GM19025 (cell line): ENCODE measurements around the gene MYL12B.
"Not testable (repeated sequence)": the region's sequence is repeated elsewhere in the genome, so short reads cannot be mapped to it uniquely, and the experiment has no call there.

Experiments
- ATAC-seq: cut with Tn5 transposase; IDR thresholded peaks from one replicate; pipeline ENCODE4 v1.9.1; 2021; ENCODE audit warnings: mild to moderate bottlenecking, low read depth, moderate library complexity; ENCODE audit not compliant: unreplicated experiment

Gene MYL12B

DNA sequence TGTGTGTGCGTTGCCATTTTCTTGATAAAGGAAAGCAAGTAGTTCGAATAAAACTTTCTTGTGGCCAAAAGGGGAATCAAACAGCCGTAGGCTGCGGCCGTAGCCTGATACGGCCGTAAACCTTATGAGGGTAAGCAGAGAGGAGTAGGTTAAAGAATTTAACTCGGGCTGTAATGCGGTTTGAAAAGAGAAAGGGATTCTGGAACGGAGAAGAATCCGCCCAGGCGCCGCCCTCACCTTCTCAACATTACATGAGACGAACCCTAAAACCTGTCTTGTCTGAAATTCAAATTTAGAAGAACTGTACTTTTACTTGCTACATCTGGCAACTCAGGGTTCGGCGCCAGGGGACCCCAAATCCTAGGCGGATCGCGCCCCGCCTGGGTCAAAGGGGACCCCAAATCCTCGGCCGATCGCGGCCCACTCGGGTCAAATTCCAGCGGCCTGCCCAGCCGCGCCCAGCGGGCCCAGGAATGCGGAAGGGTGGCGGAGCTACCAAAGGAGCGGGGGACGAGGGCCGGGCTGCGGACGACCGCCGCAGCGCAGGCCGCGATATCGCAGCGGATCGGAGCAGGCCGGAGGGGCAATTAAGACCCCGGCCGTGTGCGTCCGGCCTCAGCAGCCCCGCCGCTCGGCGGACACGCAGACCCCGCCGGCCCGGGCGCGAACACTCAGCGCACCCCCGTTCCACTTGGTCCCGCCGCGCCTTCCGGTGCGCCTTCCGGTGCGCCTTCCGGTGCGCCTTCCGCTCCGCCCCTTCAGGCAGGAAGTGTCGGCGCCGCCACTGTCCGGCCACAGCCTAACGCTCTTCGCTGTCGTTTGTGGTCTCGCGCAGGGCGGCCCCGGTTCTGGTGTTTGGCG, at the start of gene MYL12B:
Gene MYL12B (plus strand): TSS at position 761 of the 861 bp plus-strand sequence. CDS start 10,766 bp downstream, outside the sequence.
- peak; percentile 79 for ATAC-seq

DNA sequence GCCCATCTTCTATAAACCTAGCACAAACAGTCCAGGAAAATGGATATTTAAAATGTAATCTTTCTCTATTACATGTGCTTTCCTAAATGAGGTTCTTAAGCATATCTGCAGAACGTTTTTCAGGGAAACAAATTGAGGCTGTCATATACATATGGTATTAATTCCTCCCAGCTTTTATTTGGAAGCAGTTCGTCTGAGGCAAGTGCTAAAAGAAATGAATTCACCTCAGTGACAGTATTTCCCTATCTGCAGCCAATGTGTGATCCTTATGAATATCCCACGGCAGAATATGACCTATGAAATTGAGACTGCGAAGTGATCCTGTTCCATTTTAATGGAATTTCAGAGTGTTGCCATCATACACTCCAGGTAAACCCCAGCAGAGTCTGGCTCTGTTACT, 49.3 kb upstream of the MYL12B start:
- no peak for ATAC-seq

DNA sequence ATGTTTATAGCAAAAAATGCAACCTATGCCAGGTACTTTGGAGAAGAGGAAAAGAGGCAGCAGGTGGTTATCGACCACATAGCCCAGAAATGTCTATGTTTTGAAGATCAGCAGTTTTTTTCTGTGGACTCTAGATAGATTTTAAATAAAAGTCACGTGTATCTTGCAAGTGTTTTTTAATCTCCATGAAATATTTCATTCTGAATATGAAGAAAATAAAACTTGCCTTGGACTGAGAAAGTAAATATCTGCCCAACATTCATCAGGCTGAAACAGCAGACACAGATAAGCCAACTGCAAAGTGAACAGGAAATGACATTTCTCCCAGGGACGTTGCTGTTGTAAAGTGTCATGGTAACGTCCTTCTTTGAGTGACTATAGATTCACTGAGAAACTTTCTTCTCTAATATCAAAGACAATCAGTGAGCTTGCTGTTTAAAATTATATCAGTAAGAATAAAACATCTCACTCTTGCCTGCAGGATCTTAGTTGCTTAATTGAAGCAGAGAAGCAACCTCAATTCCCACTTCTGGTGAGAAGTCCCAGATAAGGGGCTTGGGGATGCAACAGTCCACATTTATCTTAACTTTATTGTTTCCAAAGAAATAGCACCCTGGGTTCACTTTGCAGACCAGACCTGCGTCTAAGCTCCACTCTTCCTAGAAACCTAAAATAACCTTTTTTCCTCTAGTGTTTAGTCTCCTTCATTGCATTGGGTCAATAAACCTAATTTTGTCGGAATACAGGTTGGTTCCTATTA, 48.5 kb upstream of the MYL12B start:
- ATAC-seq = no peak

DNA sequence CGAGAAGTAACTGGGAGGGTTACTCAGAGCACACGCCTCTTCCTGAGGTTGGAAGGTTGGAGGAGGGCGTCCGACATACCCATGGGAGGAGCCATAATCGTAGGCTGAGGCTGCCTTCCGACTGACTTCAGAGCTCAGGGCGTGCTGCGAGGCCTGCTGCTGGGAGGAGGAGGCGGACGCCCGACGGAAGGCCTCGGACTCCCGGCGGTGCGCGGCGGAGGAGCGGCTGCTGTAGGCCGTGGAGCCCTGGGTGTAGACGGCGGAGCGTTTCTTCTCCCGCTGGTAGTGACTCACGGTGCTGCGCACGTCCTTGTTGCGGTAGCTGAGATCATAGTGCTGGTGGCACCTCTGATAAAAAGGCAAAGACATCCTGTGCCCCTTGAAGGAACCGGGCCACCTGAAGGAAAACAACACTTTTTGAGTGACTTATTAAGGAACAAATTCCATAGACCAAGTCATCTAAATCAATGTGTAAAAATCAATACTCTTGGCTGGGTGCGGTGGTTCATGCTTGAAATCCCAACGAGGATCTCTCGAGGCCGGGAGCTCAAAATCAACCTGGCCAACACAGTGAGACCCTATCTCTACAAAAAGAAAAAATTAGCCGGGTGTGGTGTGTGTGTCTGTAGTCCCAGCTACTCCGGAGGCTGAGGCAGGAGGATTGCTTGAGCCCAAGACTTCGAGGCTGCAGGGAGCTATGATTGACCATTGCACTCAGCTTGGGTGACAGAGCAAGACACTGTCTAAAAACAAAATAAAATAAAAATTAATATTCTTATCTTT, 46.9 kb upstream of the MYL12B start:
- ATAC-seq = no peak

DNA sequence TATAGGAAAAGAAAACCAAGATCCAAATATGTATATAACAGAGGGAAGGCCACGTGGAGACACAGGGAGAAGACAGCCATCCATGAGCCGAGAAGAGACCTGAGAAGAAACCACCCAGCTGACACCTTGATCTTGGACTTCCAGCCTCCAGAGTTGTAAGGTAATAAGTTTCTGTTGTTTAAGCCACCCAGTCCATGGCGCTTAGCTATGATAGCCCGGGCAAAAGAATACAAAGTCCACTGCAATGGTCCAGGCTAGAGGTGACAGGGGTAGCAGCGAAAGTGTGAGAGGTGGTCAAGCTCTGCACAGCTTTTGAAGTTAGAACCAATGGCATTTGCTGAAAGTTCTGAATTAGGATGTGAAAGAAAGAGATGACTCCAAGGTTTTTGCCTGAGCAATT, 44.9 kb upstream of the MYL12B start:
- no peak for ATAC-seq

DNA sequence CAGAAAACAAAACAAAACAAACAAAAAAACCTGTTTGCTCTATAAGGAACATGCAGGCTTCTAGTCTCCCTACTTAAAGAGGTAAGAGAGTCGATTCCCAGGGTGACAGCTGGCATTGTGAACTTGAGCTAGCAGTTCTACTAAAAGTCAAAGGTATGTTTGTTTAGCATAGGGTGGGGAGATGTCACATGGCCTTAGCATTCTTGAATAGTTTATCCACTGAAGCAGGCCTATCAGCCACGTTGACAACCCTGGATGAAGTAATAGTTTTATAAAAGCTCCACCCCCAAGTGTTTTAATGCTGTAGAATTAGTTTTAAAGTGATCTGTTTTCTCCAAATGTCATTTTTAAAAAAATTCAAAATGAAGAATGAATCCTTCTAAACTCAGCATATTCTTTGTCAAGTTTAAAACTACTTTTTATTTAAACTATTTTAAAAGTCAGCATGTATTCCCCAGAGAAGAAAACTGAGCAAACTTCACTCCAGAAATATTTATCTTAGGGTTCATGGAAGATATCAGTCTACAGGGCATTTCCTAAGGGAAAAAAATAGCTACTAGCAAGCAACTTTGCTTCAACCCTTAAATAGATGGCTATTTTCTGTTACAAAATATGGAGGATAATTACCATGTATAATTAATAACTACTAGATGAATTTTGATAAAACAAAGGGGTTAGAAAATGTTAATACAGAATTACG, 43.8 kb upstream of the MYL12B start:
- ATAC-seq = no peak

DNA sequence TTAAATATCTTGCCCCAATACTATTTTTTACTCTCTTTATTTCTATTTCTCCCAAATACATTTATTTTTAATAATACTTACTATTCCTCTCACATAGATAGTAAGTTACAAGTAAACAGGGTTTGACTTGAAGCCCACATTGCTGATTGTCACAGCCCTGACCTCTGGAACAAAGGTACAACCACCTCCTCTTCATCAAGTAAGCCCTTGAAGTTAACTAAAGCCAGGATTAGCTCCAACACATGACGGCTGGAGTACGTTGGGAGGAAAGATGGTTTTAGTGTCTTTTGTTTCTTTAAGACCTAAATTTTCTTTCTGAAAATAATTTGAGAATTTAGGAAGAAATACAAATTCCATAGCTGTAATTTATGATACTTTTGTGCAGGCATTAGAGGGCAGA, 43.1 kb upstream of the MYL12B start:
- no peak for ATAC-seq

DNA sequence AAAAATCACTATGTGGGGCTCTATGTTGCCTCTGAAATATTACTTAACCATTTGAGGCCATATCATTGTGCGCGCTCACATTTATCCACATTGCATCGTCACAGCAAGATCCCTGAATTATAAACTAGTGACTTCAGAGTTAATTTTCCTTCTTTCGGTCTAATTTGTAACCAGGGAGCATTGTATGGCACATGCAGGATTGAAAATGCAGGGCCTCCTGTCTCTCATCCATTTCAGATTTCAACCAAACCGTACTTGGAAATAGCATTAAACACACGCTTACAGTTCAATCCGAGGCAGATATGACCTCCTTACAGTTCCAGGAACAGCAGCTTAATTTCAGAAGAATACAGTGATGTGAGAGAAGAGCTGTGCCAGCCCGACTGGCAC, 42.7 kb upstream of the MYL12B start:
- ATAC-seq = no peak

DNA sequence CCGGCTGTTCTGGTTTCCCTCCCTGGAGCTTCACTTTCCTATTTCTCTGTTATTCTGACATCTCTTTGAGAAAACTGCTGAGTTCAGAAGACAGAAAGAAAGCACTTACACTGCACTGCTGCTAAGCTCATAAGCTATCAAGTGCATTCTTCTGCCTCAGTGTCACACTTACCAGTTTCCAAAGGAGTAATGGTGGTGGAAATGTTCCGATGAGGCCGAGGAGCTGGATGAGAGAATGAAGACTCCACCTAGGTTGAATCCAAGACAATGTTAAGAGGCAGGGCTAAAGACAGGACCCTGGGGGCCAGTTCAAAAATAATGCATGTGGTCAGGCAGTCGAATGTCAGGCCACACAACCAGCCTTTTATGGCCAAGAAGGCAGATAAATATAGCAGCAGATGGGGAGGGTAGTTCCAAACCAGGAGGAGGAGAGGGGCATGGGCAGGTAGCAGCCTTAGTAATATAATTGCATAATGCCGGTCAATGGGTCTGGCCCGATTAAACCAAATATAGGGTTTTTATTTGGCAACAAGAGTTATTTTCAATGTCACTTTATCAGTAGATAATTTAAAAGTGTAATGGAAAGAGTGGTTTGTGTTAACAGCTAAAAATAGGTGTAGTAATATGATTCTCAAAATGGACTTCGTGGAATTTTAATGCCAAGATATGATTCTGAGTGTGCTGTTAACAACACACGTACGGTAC, 42.1 kb upstream of the MYL12B start, which contains the start of gene MYOM1:
Gene MYOM1 (minus strand): TSS at position 338 of the 705 bp plus-strand sequence. CDS start 4,745 bp downstream, outside the sequence.
- no peak for ATAC-seq

DNA sequence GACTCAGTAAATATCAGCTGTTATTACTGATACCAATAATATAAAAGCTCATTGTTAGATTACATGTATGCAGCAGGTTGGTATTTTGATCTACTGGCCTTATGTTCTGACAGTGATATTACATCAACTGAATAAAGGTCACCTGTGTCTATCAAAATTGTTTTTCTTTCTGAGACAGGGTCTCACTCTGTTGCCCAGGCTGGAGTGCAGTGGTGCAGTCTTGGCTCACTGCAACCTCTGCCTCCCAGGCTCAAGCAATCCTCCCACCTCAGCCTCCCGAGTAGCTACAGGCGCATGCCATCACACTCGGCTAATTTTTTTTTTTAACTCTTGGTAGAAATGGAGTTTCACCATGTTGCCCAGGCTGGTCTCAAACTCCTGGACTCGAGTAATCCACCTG, 41.1 kb upstream of the MYL12B start:
- not testable (repeated sequence) for ATAC-seq

DNA sequence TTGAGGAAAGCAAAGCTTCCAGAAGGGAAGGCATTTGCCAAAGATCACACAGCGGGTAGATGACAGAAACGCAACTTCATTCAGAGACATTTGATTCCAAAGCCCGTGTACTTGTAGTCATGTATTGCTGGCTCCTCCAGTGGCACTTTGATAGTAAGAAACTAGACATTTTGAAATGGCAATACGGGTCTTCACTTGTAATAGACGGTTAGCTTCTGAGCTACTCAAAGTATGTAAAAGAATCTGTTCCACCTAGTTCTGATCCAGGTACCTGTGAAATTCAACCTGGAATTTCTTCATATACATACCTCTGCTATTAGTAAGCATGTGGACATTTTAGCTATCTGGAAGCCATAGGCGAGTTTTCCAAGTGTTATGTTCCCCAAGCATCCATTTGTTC, 40.4 kb upstream of the MYL12B start:
- ATAC-seq = no peak

DNA sequence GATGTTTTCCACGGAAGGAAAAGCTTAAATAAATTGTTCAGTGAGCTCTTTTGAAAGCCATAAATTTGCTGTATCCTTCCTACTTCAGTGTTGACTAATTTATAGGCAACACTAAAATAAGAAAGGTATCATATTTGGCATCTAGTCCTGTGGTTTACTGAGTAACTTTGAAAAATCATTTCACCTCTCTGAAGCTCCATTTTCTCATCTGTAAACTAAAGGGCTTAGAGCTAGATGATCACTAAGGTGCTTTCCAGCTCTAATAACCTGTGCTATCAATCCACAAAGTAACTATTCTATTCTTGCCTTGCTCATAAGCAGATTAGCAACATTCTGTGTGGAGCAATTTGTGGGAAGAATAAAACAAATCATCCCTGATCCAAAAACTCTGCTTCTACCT, 38.6 kb upstream of the MYL12B start:
- ATAC-seq = no peak

DNA sequence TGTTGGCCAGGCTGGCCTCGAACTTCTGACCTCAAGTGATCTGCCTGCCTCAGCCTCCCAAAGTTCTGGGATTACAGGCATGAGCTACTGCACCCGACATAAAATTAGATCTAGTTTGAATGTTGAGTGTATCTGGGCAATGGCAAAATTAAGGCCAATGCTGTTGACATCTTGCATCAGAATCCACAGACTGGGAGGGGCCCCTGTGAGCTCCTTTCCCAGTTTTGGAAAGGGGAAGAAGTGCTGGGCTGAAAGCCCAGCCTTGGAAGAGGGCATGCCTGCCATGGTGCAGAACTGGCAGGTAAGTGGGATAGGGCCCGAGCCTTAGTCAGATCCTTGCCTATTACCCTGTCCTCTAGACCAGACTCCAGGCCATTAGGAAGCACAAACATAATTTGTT, 37.7 kb upstream of the MYL12B start:
- no peak for ATAC-seq

DNA sequence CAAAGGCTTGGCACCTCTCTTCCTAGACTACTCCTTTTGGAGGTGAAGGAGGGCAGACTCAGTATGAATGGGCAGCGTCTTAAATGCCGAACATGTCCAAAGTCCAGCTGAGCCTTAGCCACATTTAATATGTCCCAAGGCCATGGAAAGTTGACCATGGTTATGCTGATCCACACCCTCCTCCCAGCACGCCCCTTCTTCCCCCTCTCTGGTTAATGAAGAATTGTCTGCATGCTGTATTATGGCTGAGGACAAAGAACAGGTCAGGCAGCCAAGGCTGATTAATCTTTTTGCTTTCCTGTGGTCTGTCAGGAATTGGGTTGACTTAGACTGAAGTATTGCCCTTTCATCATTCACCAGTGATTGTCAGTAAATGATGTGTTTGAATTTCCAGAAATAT, 36.3 kb upstream of the MYL12B start:
- no peak for ATAC-seq

DNA sequence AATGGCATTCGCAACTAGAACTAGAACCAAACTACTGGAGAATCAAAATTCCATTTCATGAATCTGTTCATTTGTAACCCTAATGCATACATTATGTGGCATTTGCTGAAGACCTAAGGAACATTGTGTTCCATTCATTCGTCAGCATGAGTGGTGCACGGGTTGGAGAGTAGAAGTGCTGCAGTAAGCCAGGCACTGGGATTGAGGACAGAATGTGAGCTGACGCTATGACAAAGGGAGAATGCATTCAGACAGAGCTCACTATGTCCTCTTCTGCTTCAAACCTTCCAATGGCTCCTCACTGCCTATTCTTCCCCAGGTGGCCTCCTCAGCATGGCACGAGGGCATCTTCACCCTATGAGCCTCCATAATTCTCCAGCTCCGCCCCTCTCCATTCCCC, 35.9 kb upstream of the MYL12B start:
- ATAC-seq = no peak

DNA sequence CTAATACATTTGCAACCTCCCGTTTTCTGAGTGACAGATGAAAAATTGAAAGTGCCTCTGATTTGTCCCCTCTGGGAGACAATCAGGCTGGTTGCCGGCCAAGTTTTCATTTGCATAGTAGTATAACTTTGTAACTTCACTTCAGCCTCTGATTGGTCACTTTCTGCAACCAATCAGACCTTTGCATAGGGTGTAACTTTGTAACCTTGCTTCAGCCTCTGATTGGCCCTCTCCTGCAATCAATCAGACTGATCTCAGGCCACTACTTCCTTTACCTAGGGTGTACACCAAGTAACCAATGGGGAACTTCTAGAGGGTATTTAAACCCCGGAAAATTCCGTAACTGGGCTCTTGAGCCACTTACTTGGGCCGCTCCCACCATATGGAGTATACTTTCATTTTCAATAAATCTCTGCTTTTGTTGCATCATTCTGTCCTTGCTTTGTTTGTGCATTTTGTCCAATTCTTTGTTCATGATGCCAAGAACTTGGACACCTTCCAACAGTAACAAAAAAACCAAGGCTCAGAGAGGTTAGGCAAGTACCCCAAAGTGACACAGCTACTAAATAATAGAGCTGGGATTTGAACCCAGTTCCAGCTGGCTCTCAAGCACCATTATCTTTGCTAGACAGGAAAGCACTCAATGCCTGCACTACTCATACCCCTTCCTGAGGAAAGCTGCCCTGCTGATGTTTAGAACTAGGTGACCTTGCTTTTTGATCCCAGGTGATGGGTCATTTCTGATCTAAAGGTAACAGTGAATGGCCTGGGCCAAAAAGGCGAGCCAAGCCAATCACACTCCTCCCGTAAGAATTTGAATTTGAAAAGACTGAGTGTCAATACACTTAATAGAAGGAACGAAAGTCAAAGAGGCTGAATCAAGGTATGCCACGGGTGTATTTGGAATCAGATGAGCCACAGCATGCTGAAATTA, 31.3 kb upstream of the MYL12B start:
- ATAC-seq = no peak

DNA sequence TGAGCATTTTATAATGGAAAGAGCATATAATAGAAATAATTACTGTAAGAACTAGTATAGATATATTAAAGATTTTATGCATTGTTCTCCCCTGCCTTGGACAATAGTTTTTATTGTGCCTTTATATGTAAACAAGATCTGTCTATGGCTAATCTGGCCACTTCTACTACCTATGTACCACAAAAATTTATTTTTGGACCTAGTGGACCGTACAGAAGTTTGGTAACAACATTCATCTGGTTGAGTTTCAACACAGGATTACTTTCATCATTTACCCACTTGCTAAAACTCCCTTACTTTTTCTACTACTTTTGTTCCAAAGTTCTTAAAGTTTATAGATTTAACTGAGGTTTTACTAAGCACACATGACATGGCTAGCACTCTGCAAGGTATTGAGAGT, 28.9 kb upstream of the MYL12B start:
- no peak for ATAC-seq

DNA sequence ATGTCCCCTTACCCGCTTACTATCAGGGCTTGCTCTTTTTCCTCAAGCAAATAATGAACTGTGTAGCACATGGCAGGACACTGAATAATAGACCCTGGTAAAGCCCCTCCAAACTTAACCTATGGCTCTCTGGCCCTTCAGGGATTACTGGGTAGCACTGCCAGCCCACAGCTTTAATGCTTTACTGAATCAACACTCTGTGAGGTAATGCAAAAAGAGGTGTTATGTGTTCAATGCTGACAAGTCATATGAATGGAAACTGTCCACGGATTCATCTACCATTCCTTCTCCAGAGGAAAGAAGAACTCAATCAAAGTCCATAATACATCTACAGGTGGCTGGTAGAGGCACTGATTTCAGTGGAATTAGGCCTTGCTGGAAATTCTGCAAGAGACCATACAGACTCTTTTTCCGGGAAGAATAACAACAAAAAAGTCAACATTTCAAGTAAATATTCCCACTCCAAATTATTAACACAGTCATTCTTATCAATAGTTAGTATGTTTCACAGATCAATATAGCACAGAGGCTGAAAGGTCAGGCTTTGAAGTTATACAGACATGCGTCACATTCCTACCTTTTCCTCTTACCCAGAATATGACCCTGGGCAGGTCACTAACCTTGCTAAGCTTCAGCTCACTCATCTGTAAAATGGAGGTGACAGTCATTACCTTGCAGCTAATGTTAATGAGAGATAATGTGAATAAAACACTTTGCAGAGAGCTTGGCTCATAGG, 28.3 kb upstream of the MYL12B start:
- ATAC-seq = no peak
